Lung (tissue), 12 donors: ENCODE results near the gene SNX25. TPM values are rescaled to one million over a fixed set of nuclear protein-coding genes. Genes with fewer than 3 reads are reported as not detected.

Experiments
- ATAC-seq: fragments of 200-7000 bp; cut with Tn5 transposase; one replicate; pipeline ENCODE4 v1.9.1; 2020; ENCODE audit warnings: moderate number of reproducible peaks; ENCODE audit not compliant: insufficient read depth, low FRiP score
- DNase-seq, 3 donors: peaks; one replicate each; pipeline ENCODE4 v3.0.0-alpha.2; 2013 to 2017
- H3K27ac ChIP-seq, 2 donors: one replicate each; pipeline ENCODE4 v1.5.1; 2013; ENCODE audit warnings: mild to moderate bottlenecking in 2 of 2, moderate library complexity in 2 of 2, control low read depth in 1 of 2, inconsistent platforms in 1 of 2, low read depth in 1 of 2, low read length in 1 of 2
- H3K27me3 ChIP-seq, 3 donors: one replicate each; pipeline ENCODE4 v1.5.1; 2013; ENCODE audit warnings: low read length in 2 of 3; ENCODE audit not compliant: control insufficient read depth in 3 of 3, insufficient read depth in 3 of 3
- H3K36me3 ChIP-seq, 4 donors: one replicate each; pipeline ENCODE4 v1.5.1; 2013; ENCODE audit warnings: low read length in 4 of 4, mild to moderate bottlenecking in 1 of 4, moderate library complexity in 1 of 4; ENCODE audit not compliant: control insufficient read depth in 4 of 4, insufficient read depth in 4 of 4
- H3K4me1 ChIP-seq, 5 donors: one replicate each; pipeline ENCODE4 v1.5.1; 2013; ENCODE audit warnings: low read length in 5 of 5, mild to moderate bottlenecking in 2 of 5, moderate library complexity in 1 of 5; ENCODE audit not compliant: control insufficient read depth in 5 of 5, insufficient read depth in 5 of 5
- H3K4me3 ChIP-seq: one replicate; pipeline ENCODE4 v1.5.1; 2013; ENCODE audit warnings: mild to moderate bottlenecking, control low read depth, moderate library complexity
- H3K9ac ChIP-seq, 2 donors: one replicate each; pipeline ENCODE4 v1.5.1; 2013; ENCODE audit warnings: low read length in 2 of 2, control low read depth in 1 of 2; ENCODE audit not compliant: insufficient read depth in 1 of 2
- H3K9me3 ChIP-seq, 4 donors: one replicate each; pipeline ENCODE4 v1.5.1; 2013; ENCODE audit warnings: low read length in 3 of 4, mild to moderate bottlenecking in 1 of 4, moderate library complexity in 1 of 4; ENCODE audit not compliant: control insufficient read depth in 4 of 4, insufficient read depth in 3 of 4
- CTCF ChIP-seq: IDR thresholded peaks from 2 replicates; pipeline ENCODE4 v1.5.1; 2012; ENCODE audit warnings: mild to moderate bottlenecking; ENCODE audit errors: control extremely low read depth, extremely low read depth
- whole genome bisulfite sequencing, 2 donors: extraction: QIAGEN DNeasy Blood & Tissue Kit; methylation state at CpG; one replicate each; pipeline ENCODE4 v1.1.7; 2013; 5-methylcytosine and 5-hydroxymethylcytosine counted together
- polyA plus RNA-seq, 2 donors: library from polyadenylated mRNA; stranded (reverse); fragments of 200-250 nt; gene quantifications; one replicate each; pipeline ENCODE4 v1.2.1, GENCODE V29; 2013
- total RNA-seq, 2 donors: library from RNA; depleted of rRNA in 1 of 2; stranded (reverse); fragments of >200 nt in 1 of 2; gene quantifications; one replicate each; pipeline ENCODE4 v1.2.1, GENCODE V29; 2014 to 2021
- donor health status: control.
- donor health status: control.
- donor health status: Bipolar disorder and iron deficiency.
- donor health status: healthy.
- donor health status: DM: yes; HTN: yes; CAD: no.

Gene SNX25
- total and polyA plus RNA-seq, 4 donors: 16.8 to 95.4 (median 49.3) TPM

GRCh38 chr4:185275501-185275900 is 66.1 kb downstream of the SNX25 start:
- no peak overlapping the region for H3K27ac ChIP-seq
- peaks cover 0 to 2% (median 0%) of the 10 kb centered on the region in 5 donors for H3K4me1 ChIP-seq
- no peak for ATAC-seq
- no peak for DNase-seq
- H3K27me3 ChIP-seq: peaks cover 0 to 7% (median 0%) of the 10 kb centered on the region in 3 donors
- H3K36me3 ChIP-seq: peaks cover 0 to 3% (median under 1%) of the 10 kb centered on the region in 4 donors
- no peaks in the 10 kb centered on the region for H3K9me3 ChIP-seq
- TF ChIP-seq CTCF: no peak
- H3K9ac ChIP-seq: no peak overlapping the region
- H3K4me3 ChIP-seq: no peak overlapping the region

- no peak overlapping the region for H3K4me3 ChIP-seq
- peaks cover 0 to 2% (median 0%) of the 10 kb centered on the region in 5 donors for H3K4me1 ChIP-seq
- H3K36me3 ChIP-seq: peaks cover 0 to 3% (median under 1%) of the 10 kb centered on the region in 4 donors
- H3K9me3 ChIP-seq: no peaks in the 10 kb centered on the region
- H3K27me3 ChIP-seq: peaks cover 0 to 7% (median 0%) of the 10 kb centered on the region in 3 donors
- no peak for TF ChIP-seq CTCF
- H3K9ac ChIP-seq: no peak overlapping the region
- no peak for ATAC-seq
- no peak for DNase-seq
- H3K27ac ChIP-seq: no peak overlapping the region
Observed at GRCh38 chr4:185276036-185276435, 66.6 kb downstream of the SNX25 start.

- ATAC-seq (no peak), DNase-seq (no peak)
- Histone ChIP-seq H3K27ac (no peak overlapping the region), H3K4me1 (peaks cover 0 to 2% (median 0%) of the 10 kb centered on the region in 5 donors), H3K9ac (no peak overlapping the region), H3K9me3 (no peaks in the 10 kb centered on the region), H3K4me3 (no peak overlapping the region), H3K36me3 (peaks cover 0 to 4% (median 1%) of the 10 kb centered on the region in 4 donors), H3K27me3 (peaks cover 0 to 7% (median 0%) of the 10 kb centered on the region in 3 donors)
- TF ChIP-seq CTCF: no peak
- 93% methylated on average over 3 of the region's 3 CpGs for WGBS, 2 donors
Observed at GRCh38 chr4:185278716-185279115, 69.3 kb downstream of the SNX25 start.

- ATAC-seq: no peak
- H3K4me1 ChIP-seq: peaks cover 0 to 2% (median 0%) of the 10 kb centered on the region in 5 donors
- no peak for DNase-seq
- no peak overlapping the region for H3K9ac ChIP-seq
- no peak overlapping the region for H3K4me3 ChIP-seq
- no peak overlapping the region for H3K27ac ChIP-seq
- WGBS, 2 donors: 63% methylated on average over 5 of the region's 5 CpGs
- peaks cover 0 to 4% (median 1%) of the 10 kb centered on the region in 4 donors for H3K36me3 ChIP-seq
- no peaks in the 10 kb centered on the region for H3K9me3 ChIP-seq
- peaks cover 0 to 7% (median 0%) of the 10 kb centered on the region in 3 donors for H3K27me3 ChIP-seq
- TF ChIP-seq CTCF: no peak
Observed at GRCh38 chr4:185280608-185281007, 71.2 kb downstream of the SNX25 start.
